Stimulated activated naive CD8-positive, alpha-beta T cell treated with anti-CD3 and anti-CD28 coated beads, Interleukin-15, Interleukin-2, amounts not matched to agents 100 U/mL and 50 U/mL, for 24 hours (primary cell): Measurements from ENCODE around the gene ZMYM3.

Source experiments
- ATAC-seq: fragments of 150-1000 bp; cut with Tn5 transposase; one replicate; pipeline ENCODE4 v1.10.0; 2021
- DNase-seq: peaks from one replicate; pipeline ENCODE4 v3.0.0; 2021

The ZMYM3 gene

GRCh38 chrX:71253253-71254091 lies 468 bp downstream of the ZMYM3 start:
- DNase-seq (peak; percentile 65), ATAC-seq (no peak)

- DNase-seq, result no peak
Observed at GRCh38 chrX:71252221-71252620, 1.7 kb downstream of the ZMYM3 start.

DNA sequence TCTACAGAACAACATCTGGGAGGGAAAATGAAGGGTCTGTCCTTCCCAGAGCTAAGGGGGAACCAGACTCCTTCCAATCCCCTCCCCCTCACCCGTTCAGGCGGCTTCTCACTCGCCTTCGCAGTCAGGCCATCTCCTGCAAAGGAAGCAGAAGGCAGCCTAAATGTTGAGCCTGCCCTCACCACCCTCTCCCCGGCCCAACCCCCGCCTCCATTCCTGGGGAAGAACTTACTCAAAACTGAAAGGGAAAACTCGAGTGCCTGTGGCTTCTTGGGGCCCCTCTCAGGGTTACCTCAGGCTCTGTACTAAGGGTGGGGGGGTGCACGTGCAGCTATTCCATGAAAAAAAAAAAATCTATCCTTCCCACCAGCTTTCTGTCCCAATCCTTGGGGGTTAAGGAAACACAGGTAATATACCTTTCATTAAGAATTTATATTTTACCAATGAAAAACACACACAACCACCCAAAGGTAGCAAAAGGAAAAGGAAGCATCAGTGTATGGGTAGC lies 2.4 kb downstream of the ZMYM3 start:
- no peak for ATAC-seq

More at GRCh38 chrX:71252221-71252620, 1.7 kb downstream of the ZMYM3 start:
- no peak for ATAC-seq

GRCh38 chrX:71250841-71251240 lies 3.1 kb downstream of the ZMYM3 start:
- ATAC-seq (no peak), DNase-seq (no peak)

More for the DNA sequence above, 2.4 kb downstream of the ZMYM3 start:
- peak; percentile 42 for DNase-seq

- DNase-seq (no peak), ATAC-seq (no peak)
Observed at GRCh38 chrX:71245159-71245558, 8.8 kb downstream of the ZMYM3 start.

DNA sequence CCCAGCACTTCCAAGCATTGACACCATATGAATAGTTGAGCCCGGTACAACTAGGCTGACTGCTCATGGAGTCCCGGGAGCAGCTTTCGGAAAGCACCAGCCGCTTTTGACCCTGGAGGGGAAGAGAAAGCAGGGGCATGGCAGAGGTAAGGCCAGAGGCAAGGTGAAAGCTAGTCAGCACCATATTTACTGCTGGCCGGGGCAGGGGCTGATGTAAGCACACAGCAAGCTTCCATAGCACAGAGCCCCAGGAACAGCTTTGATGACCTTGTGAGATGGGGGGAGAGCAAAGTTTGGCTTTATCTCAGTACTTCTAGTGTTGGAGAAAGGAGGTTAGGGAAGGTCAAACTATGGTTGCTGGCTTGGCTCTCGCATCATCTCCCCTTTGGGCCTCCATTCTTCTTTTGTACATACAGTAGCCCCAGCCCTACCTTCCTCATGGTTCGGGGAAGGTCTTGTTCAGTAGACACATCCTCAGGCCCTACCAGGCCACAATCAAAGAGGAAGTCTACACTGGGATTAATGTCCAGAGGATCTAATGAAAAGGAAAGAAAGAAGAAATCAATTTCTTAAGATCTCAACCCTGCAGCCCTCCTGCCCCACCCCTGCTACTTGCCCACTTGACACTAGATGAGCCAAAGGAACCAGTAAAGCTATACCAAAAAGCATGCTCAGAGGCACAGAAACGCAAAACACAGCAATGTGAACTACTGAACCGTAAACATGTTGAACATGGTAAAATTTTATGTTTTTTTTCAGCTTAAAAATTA lies 9.4 kb downstream of the ZMYM3 start:
- ATAC-seq, result no peak
- no peak for DNase-seq

GRCh38 chrX:71241301-71241700 lies 12.6 kb downstream of the ZMYM3 start:
- DNase-seq, result no peak

GRCh38 chrX:71239781-71240180 lies 14.2 kb downstream of the ZMYM3 start:
- DNase-seq (no peak), ATAC-seq (no peak)

More at GRCh38 chrX:71241301-71241700, 12.6 kb downstream of the ZMYM3 start:
- ATAC-seq, result no peak

DNA sequence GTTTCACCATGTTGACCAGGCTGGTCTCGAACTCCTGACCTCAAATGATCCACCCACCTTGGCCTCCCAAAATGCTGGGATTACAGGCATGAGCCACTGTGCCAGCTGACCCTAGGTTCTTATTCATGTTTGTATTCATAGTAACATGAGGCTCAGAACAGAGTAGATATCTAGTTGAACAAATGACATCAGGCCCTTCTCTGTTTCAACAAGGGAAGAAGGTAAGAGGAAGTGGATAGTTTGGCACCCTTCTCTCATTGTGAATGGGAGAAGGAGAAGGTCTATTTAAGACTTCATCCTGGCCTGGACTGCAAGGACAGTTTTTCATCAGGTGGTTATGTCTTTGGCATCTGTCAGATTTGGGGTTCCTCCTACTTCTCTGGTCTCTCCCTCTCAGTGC lies 17.1 kb downstream of the ZMYM3 start:
- ATAC-seq, result no peak
- DNase-seq, result no peak

GRCh38 chrX:71235482-71235881 lies 18.5 kb downstream of the ZMYM3 start:
- ATAC-seq, result no peak

DNA sequence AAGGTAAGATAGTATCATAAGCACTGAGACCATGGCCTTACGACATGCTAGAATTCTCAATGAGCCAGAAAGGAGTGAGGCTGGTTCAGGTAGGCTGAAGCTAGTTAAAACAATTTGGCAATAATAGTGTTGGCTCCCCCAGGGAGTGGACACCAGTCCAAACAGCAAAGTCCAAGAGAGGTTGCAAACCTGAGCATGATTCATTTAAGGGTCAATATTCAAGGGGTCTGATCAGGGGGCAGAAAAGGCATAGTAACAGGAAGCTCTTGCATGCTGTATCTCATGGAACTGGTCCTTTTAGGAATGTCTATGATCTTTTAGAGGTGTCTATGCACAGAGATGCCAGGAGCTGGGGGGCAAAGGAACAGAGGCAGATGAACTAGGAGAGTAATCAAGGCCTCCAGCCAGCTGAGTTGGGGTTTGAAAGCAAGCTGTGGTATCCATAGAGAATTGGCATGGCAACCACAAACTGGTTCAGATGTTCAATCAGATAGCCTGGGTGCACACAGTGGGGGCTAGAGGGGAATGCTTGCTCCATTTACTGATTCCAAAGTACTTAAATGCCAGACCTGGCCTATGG lies 25.8 kb downstream of the ZMYM3 start:
- no peak for ATAC-seq

More at GRCh38 chrX:71235482-71235881, 18.5 kb downstream of the ZMYM3 start:
- DNase-seq, result no peak

DNA sequence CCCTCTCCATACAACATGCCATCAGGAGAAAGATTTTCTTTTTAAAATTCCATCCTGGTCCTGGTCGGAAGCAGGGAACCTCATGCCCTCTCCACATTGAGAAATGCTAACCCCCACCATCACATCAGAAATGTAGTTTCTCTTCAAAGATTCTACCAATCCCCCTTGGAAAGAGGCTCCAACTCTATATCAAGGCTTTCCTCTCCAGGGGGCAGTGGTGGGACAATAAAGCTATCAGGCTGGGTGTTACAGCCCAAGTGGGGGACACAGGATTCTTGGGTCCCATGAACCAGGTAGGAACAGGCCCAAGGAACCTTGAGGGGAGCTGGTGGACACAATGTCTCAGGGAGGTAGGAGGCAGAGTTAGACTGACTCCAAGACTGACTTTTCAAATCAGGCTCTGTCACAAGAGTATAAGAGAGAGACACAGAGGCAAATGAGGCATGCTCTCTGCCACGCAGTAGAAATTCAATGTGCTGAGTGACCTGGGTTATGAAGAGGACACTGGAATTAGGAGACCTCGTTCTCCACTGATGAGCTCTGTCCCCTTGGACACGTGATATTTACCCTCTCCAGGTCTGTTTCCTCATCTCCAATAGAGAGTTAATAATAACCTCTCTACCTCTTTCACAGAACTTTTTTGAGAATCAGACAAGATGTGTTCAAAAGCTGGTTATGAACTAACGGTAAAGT lies 26.4 kb downstream of the ZMYM3 start:
- no peak for ATAC-seq
- DNase-seq, result peak; percentile 7

More for the DNA sequence above, 25.8 kb downstream of the ZMYM3 start:
- no peak for DNase-seq

GRCh38 chrX:71225676-71226075 lies 28.3 kb downstream of the ZMYM3 start:
- ATAC-seq (no peak), DNase-seq (no peak)

DNA sequence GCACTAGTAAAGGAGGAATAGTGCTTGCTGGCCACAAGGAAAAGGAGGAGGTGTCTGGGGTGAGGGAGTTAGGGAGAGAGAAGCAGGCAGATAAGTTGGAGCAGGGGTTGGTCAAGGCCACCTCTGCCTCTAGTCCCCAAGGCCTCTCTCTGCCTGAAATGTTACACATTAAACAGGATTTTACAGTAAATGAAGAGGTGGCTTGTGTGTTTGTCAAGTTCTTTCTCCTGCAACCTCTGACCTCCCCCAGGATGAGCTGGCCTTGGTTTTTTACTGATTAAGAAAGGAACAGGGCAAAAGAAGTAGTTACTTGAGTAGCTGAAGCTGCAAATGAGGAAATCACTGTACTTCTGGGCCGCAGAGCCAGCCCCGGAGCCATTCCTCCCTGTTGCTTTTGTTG lies 28.9 kb downstream of the ZMYM3 start:
- ATAC-seq, result no peak
- DNase-seq, result no peak

DNA sequence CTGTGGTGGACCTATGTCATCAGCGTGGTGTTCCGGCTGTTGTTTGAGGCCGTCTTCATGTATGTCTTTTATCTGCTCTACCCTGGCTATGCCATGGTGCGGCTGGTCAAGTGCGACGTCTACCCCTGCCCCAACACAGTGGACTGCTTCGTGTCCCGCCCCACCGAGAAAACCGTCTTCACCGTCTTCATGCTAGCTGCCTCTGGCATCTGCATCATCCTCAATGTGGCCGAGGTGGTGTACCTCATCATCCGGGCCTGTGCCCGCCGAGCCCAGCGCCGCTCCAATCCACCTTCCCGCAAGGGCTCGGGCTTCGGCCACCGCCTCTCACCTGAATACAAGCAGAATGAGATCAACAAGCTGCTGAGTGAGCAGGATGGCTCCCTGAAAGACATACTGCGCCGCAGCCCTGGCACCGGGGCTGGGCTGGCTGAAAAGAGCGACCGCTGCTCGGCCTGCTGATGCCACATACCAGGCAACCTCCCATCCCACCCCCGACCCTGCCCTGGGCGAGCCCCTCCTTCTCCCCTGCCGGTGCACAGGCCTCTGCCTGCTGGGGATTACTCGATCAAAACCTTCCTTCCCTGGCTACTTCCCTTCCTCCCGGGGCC lies 29.7 kb downstream of the ZMYM3 start:
- no peak for ATAC-seq

DNA sequence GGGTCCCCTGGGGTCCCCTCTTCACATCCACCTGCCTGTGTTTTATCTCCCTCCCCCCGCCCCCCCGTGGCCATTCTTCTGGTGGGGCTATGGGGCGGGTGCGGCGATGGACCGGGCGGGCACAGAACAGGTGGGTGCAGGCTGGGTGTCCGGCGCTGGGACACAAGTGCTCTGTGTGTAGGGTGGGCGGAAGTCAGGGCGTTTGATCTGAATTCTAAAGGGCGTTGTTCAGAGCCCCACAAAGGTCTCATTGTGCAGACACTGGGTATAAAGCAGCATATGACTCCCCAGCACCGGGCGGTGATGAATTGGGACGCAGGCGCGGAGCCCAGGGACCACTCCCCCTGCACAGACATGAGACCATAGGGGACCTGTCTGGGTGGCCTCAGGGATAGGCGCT lies 31.0 kb downstream of the ZMYM3 start, which contains the start of gene GJB1:
TSS of gene GJB1 (plus strand) at position 296 of the 400 bp plus-strand sequence. CDS start 484 bp downstream, outside the sequence.
- ATAC-seq (no peak), DNase-seq (no peak)

More for the DNA sequence above, 29.7 kb downstream of the ZMYM3 start:
- no peak for DNase-seq

- no peak for DNase-seq
- ATAC-seq, result no peak
Observed at GRCh38 chrX:71221145-71221544, 32.8 kb downstream of the ZMYM3 start.

- ATAC-seq, result no peak
- no peak for DNase-seq
Observed at GRCh38 chrX:71217298-71217697, 36.6 kb downstream of the ZMYM3 start.

DNA sequence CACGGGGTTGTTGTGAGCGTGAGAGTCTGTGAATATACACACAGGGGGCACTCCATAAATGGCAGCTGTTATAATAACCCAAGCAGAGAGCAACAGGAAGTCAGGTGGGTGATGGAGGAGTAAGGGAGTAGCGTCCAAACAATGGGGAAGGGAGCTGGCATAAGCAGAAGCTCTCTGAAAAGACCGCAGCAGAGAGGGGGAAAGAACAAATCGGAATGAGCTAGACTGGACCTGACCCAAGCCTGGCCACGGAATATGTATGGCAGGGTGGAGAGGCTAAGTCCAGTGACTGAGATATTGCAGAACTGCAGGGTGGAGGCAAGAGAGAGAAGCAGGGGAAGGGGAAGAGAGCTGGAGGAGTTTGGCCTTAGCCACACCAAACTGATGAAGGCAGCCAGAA lies 37.5 kb downstream of the ZMYM3 start:
- DNase-seq (no peak), ATAC-seq (no peak)

DNA sequence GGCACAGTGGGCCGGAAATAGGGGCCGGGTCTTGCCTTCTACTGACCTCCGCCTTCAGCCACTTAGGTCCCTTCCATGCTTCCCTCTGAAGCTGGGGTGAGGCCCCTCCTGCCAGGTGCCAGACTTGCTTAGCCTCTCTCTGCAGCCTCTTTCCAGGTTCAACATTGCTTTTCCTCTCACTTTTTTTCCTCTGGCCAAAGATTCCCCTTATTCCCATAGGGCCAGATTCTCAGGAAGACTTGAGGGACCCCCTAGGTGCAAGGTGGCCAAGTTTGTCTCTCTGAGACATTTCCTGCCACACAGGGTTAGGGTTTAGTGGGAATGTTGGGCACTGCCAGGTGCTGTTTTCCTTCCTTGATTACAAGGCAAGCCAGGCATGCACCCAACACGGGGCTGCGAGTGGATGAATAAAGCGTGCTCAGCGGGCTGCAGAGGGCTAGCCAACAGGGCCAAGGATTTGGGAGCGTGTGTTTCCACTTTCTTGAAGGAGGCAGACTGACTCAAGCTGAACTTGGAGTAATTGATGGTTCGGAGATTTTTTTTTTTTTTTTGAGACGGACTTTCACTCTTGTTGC lies 38.5 kb downstream of the ZMYM3 start:
- ATAC-seq (no peak), DNase-seq (no peak)
